ENCODE results near the gene SMIM45.

DNA sequence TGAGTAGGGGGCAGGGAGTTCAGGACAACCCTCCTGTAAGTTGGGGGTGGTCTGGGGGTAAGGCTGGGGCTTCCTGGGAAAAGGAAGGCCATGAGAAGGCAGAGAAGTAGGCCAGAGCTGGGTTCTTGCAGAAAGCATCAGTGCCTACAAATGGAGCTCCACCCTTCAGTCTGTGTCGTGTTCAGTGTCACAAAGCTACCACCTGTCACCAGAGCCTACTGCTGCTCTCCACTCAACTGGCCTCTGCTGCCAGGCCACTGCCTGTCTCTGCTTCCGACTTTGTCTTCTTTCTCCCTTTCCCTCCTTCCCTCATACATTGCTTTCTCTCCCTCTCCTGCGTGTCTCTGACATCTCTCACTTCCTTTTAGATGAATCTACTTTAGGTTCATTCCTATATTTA, 43.3 kb downstream of the SMIM45 start:
- TF ChIP-seq, protein P1, sequence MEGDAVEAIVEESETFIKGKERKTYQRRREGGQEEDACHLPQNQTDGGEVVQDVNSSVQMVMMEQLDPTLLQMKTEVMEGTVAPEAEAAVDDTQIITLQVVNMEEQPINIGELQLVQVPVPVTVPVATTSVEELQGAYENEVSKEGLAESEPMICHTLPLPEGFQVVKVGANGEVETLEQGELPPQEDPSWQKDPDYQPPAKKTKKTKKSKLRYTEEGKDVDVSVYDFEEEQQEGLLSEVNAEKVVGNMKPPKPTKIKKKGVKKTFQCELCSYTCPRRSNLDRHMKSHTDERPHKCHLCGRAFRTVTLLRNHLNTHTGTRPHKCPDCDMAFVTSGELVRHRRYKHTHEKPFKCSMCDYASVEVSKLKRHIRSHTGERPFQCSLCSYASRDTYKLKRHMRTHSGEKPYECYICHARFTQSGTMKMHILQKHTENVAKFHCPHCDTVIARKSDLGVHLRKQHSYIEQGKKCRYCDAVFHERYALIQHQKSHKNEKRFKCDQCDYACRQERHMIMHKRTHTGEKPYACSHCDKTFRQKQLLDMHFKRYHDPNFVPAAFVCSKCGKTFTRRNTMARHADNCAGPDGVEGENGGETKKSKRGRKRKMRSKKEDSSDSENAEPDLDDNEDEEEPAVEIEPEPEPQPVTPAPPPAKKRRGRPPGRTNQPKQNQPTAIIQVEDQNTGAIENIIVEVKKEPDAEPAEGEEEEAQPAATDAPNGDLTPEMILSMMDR (IDR thresholded peaks at IDR 0.05; ENCODE audit: low read length) = no peak
- TF ChIP-seq EZH2 (IDR thresholded peaks at IDR 0.05; ENCODE audit: borderline replicate concordance, low read length) = no peak

All from OCI-LY1 (cell line).